Tibial nerve (tissue), 4 donors: ENCODE measurements around the gene PLCB1. TPM values are rescaled to one million over a fixed set of nuclear protein-coding genes. Genes with fewer than 3 reads are reported as not detected.
"Not testable (repeated sequence)": the region's sequence is repeated elsewhere in the genome, so short reads cannot be mapped to it uniquely, and the experiment has no call there.

ENCODE experiments used
- DNase-seq, 2 donors: peaks; one replicate each; pipeline ENCODE4 v3.0.0-alpha.2; 2019; ENCODE audit warnings: low spot score in 2 of 2
- H3K27ac ChIP-seq, 4 donors: fragments of 200-600 bp; sonication (generic) in 3 of 4; one replicate each; pipeline ENCODE4 v1.5.1; 2017 to 2019; ENCODE audit warnings: mild to moderate bottlenecking in 1 of 4
- H3K27me3 ChIP-seq, 2 donors: fragments of 200-600 bp; sonication (generic) in 1 of 2; one replicate each; pipeline versions ENCODE4 v1.5.1 to v1.6.0; 2017 to 2019
- H3K36me3 ChIP-seq, 3 donors: fragments of 200-600 bp; sonication (generic); one replicate each; pipeline ENCODE4 v1.5.1; 2018 to 2019
- H3K4me1 ChIP-seq, 4 donors: fragments of 200-600 bp; sonication (generic) in 3 of 4; one replicate each; pipeline ENCODE4 v1.5.1; 2017 to 2019
- H3K4me3 ChIP-seq, 4 donors: fragments of 200-600 bp; sonication (generic) in 3 of 4; one replicate each; pipeline ENCODE4 v1.5.1; 2017 to 2019; ENCODE audit warnings: mild to moderate bottlenecking in 1 of 4, moderate library complexity in 1 of 4
- H3K9me3 ChIP-seq, 4 donors: fragments of 200-600 bp; sonication (generic) in 3 of 4; one replicate each; pipeline ENCODE4 v1.5.1; 2017 to 2019
- EP300 ChIP-seq, 2 donors: sonication (generic); formaldehyde crosslinking; IDR thresholded peaks; one replicate each; pipeline ENCODE4 v1.6.1; 2017; ENCODE audit warnings: antibody characterized with exemption in 2 of 2, mild to moderate bottlenecking in 1 of 2
- POLR2A ChIP-seq, 2 donors: fragments of 450-650 bp; IDR thresholded peaks; one replicate each; pipeline ENCODE4 v1.6.1; 2017; ENCODE audit warnings: antibody characterized with exemption in 2 of 2, mild to moderate bottlenecking in 2 of 2, moderate library complexity in 2 of 2
- WGBS, 2 donors: methylation state at CpG; one replicate each; pipeline ENCODE4 v1.1.5; 2018; 5-methylcytosine and 5-hydroxymethylcytosine counted together
- total RNA-seq, 4 donors: library from RNA; depleted of rRNA; stranded (reverse); fragments of >200 nt; gene quantifications; one replicate each; pipeline ENCODE4 v1.1.0, GENCODE V29; 2016
- TF ChIP-seq, protein P1 (sequence below), 5 experiments: fragments of 200-600 bp in 3 of 5; fragments of 450-650 bp in 2 of 5; sonication (generic) in 3 of 5; IDR thresholded peaks; one replicate each; pipeline ENCODE4 v1.5.1; 2016 to 2019; ENCODE audit warnings: antibody characterized with exemption in 5 of 5, mild to moderate bottlenecking in 3 of 5, moderate library complexity in 2 of 5

PLCB1 gene
- total RNA-seq, 4 donors from 2014 or later: 34.7 to 52.8 (median 39.2) TPM

DNA sequence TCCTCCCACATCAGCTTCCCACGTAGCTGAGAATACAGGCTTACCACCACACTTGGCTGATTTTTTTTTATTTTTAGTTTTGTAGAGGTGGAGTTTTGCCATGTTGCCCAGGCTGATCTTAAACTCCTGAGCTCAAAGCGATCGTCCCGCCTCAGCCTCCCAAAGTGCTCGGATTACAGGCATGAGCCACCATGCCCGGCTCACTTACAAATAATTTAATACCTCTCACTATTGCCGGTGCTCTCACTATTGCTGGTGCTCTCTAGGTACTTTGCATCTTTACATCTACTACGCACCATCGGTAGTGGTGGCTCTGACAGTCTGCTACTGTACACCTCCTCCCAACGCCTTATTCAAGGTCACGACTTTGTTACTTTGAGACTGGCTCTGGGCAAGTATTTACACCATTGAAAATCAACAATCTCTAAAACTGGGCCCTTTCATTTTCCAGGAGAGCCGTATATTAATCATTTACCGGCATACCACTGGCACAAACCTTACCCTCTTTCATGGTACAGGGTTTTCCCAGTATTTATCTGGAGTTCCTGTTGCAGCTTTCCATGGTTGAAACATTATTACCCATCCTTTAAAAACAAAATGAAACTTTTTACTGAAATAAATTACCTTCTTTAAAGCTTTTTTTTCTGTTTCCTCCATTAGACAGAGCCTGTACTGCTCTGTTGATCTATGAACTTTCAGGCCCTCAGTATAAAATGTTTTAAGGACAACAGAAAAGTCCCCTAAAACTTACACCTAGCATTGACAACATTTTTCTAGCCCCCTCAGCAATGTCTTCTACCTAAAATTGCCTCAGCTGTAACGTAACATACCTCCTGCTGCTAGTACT, 677.3 kb downstream of the PLCB1 start:
- no peak for TF ChIP-seq EP300 (IDR thresholded peaks at IDR 0.05)
- TF ChIP-seq, protein P1, sequence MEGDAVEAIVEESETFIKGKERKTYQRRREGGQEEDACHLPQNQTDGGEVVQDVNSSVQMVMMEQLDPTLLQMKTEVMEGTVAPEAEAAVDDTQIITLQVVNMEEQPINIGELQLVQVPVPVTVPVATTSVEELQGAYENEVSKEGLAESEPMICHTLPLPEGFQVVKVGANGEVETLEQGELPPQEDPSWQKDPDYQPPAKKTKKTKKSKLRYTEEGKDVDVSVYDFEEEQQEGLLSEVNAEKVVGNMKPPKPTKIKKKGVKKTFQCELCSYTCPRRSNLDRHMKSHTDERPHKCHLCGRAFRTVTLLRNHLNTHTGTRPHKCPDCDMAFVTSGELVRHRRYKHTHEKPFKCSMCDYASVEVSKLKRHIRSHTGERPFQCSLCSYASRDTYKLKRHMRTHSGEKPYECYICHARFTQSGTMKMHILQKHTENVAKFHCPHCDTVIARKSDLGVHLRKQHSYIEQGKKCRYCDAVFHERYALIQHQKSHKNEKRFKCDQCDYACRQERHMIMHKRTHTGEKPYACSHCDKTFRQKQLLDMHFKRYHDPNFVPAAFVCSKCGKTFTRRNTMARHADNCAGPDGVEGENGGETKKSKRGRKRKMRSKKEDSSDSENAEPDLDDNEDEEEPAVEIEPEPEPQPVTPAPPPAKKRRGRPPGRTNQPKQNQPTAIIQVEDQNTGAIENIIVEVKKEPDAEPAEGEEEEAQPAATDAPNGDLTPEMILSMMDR (IDR thresholded peaks at IDR 0.05): no peak
- no peak for TF ChIP-seq POLR2A (IDR thresholded peaks at IDR 0.05)
- no peaks in the 10 kb centered on the region for H3K4me1 ChIP-seq
- H3K27me3 ChIP-seq: no peaks in the 10 kb centered on the region
- no peak overlapping the region for H3K4me3 ChIP-seq
- H3K9me3 ChIP-seq: no peaks in the 10 kb centered on the region
- WGBS, 2 donors: 83 to 89% methylated on average over 14 of the region's 14 CpGs
- H3K36me3 ChIP-seq: no peaks in the 10 kb centered on the region
- H3K27ac ChIP-seq: no peak overlapping the region
- no peak for DNase-seq

DNA sequence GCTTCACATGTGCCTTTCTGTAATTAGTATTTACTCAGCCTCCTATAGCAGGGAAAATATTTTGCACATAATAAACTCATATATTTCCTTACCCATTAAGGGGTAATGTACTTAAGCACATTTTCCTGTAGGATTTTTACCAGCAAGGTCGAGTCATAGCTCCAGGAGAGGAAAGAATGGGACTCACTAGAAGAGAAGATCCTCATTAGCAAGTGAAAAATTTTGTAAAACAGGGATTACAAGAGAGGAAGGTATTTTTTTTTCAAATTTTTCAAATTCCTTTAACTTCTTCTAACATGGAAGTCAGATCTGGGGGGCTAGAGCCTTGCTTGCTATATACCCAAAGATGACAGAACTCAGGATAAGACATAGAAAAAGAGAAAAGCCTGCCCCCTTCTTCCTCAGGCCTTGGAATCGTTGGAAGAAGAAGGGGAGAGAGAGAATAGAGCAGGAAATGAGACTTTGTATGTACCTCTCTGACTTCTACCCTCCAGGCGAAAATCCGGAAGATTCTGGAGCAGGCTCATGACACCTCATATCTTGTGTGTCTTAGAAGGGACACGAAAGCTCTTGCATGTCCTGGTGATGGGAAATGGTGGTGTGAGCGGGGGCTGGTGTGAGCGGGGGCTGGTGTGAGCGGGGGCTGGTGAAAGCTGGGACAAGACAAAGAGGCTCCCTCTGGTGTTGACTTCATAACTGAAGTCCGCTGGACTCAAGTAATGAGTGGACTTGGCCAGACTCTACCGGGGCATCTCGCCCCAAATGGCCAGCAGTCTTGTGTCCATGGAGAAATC, 679.9 kb downstream of the PLCB1 start:
- Histone ChIP-seq H3K36me3 (no peaks in the 10 kb centered on the region), H3K9me3 (no peaks in the 10 kb centered on the region), H3K4me1 (no peaks in the 10 kb centered on the region), H3K4me3 (no peak overlapping the region), H3K27me3 (no peaks in the 10 kb centered on the region), H3K27ac (peak overlapping the region in 1 of 4 donors; percentile 63)
- DNase-seq: no peak
- 89% methylated on average over 11 of the region's 11 CpGs for WGBS, 2 donors
- TF ChIP-seq POLR2A (IDR thresholded peaks at IDR 0.05) (no peak), EP300 (IDR thresholded peaks at IDR 0.05) (no peak)
- TF ChIP-seq, protein P1 (IDR thresholded peaks at IDR 0.05): no peak

DNA sequence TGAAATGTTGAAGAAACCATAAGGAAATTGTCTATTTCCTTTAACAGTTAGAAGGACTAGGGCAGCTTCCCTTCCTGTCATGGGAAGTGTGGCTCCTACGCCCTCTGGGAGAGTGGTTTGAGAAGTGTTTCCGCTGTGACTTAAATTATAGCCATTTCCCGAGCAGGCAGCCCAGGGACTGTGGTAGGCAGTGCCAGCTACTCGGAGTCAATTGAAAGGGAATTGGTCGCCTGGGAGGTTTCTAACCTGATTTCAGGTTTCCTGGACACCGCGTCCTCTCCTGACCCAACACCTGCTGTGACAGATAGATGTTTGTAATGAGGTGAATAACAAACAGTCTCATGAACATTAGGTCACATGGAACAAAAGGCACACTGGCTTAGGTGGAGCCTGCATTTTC, 680.8 kb downstream of the PLCB1 start:
- peak overlapping the region in 1 of 4 donors; percentile 63 for H3K27ac ChIP-seq
- H3K9me3 ChIP-seq: no peaks in the 10 kb centered on the region
- TF ChIP-seq POLR2A (IDR thresholded peaks at IDR 0.05) (no peak), EP300 (IDR thresholded peaks at IDR 0.05) (peak in 1 of 2 donors; percentile 60)
- TF ChIP-seq, protein P1 (IDR thresholded peaks at IDR 0.05): no peak
- peak in 1 of 2 donors; percentile 9 for DNase-seq
- WGBS, 2 donors: 75 to 78% methylated on average over 7 of the region's 7 CpGs
- no peaks in the 10 kb centered on the region for H3K27me3 ChIP-seq
- H3K4me1 ChIP-seq: no peaks in the 10 kb centered on the region
- H3K4me3 ChIP-seq: no peak overlapping the region
- H3K36me3 ChIP-seq: no peaks in the 10 kb centered on the region

- TF ChIP-seq POLR2A (IDR thresholded peaks at IDR 0.05): no peak
- TF ChIP-seq EP300 (IDR thresholded peaks at IDR 0.05): no peak
- TF ChIP-seq, protein P1 (IDR thresholded peaks at IDR 0.05): no peak
- no peaks in the 10 kb centered on the region for H3K36me3 ChIP-seq
- no peak for DNase-seq
- no peaks in the 10 kb centered on the region for H3K4me1 ChIP-seq
- WGBS, 2 donors: 84 to 86% methylated on average over 4 of the region's 4 CpGs
- H3K27ac ChIP-seq: no peak overlapping the region
- H3K4me3 ChIP-seq: no peak overlapping the region
- no peaks in the 10 kb centered on the region for H3K9me3 ChIP-seq
- H3K27me3 ChIP-seq: no peaks in the 10 kb centered on the region
Observed at GRCh38 chr20:8815208-8815607, 683.1 kb downstream of the PLCB1 start.

DNA sequence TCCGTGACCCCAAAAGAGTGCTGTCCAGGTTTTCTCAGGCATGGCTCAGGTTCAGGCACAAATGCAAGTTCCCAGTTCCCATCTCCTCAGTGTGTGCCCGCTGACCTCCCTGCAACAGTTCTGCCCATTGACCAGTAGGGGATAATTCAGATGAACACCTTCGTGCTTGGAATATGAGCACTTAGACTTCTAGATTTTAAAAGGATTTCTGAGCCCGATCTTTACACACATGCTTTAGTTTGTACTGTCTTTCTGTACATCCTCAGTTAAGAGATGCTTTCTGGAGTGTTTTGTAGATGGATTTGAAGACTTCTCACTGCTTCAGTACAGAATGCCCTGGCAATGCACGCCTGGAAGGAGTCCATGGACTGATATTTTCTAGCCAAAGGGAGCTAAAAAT, 697.2 kb downstream of the PLCB1 start:
- TF ChIP-seq, protein P1 (IDR thresholded peaks at IDR 0.05): no peak
- no peak for TF ChIP-seq EP300 (IDR thresholded peaks at IDR 0.05)
- TF ChIP-seq POLR2A (IDR thresholded peaks at IDR 0.05): no peak
- no peaks in the 10 kb centered on the region for H3K36me3 ChIP-seq
- no peak overlapping the region for H3K27ac ChIP-seq
- no peak overlapping the region for H3K4me3 ChIP-seq
- H3K27me3 ChIP-seq: no peaks in the 10 kb centered on the region
- no peaks in the 10 kb centered on the region for H3K9me3 ChIP-seq
- WGBS, 2 donors: 92 to 93% methylated on average over 5 of the region's 5 CpGs
- H3K4me1 ChIP-seq: no peaks in the 10 kb centered on the region
- DNase-seq: no peak

DNA sequence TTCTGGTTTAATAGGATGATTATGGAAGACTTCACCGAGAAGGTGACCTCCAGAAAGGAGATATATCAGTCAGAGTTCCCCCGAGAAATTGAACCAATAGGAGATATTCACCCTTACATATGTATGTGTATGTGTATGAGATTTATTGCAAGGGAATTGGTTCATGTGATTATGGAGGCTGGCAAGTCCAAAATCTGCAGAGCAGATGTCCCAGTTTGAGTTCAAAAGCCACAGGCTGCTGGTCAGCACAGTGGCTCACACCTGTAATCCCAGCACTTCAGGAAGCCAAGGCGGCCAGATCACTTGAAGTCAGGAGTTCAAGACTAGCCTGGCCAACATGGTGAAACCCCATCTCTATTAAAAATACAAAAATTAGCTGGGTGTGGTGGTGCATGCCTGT, 702.2 kb downstream of the PLCB1 start:
- WGBS, 2 donors: 95 to 96% methylated on average over 3 of the region's 3 CpGs
- not testable (repeated sequence) for H3K27ac ChIP-seq, H3K4me3 ChIP-seq, H3K4me1 ChIP-seq, H3K9me3 ChIP-seq, H3K36me3 ChIP-seq, H3K27me3 ChIP-seq, DNase-seq
